Astrocyte (in vitro differentiated cells and primary cell): ENCODE data around the gene MGMT.

ENCODE experiments used
- EZH2 ChIP-seq: IDR thresholded peaks from 2 replicates; pipeline ENCODE4 v1.6.1; 2012; ENCODE audit warnings: mild to moderate bottlenecking, low read length, inconsistent platforms; ENCODE audit not compliant: insufficient read depth
- TF ChIP-seq, protein P1 (sequence below): IDR thresholded peaks from 2 replicates; pipeline ENCODE4 v1.5.1; 2011; ENCODE audit warnings: low read depth, mild to moderate bottlenecking, inconsistent platforms, low read length, moderate library complexity; ENCODE audit not compliant: insufficient read depth

DNA sequence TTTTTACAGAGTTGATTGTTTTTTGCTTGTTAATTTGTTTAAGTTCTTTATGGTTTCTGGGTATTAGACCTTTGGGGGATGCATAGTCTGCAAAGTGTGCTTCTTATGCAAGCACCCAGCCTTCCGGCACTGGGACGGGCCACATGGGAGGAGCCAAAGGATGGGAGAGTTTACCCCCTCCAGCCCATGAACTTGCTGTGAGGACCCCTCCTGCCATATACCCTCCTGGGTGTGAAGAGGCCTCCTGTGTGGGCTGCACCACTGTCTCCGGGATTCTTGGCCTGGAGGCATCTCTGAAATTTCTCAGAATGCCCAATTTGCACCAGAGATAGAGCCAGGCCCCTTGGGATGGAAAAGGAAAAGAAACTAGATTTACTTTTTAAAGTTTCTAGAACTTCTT, 150.7 kb downstream of the MGMT start:
- TF ChIP-seq, protein P1, sequence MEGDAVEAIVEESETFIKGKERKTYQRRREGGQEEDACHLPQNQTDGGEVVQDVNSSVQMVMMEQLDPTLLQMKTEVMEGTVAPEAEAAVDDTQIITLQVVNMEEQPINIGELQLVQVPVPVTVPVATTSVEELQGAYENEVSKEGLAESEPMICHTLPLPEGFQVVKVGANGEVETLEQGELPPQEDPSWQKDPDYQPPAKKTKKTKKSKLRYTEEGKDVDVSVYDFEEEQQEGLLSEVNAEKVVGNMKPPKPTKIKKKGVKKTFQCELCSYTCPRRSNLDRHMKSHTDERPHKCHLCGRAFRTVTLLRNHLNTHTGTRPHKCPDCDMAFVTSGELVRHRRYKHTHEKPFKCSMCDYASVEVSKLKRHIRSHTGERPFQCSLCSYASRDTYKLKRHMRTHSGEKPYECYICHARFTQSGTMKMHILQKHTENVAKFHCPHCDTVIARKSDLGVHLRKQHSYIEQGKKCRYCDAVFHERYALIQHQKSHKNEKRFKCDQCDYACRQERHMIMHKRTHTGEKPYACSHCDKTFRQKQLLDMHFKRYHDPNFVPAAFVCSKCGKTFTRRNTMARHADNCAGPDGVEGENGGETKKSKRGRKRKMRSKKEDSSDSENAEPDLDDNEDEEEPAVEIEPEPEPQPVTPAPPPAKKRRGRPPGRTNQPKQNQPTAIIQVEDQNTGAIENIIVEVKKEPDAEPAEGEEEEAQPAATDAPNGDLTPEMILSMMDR: no peak
- TF ChIP-seq EZH2: no peak
